AG20443 (cell line): Measurements from ENCODE around the gene GAP43.
"Not testable (repeated sequence)": the region's sequence is repeated elsewhere in the genome, so short reads cannot be mapped to it uniquely, and the experiment has no call there.

Experiments used
- DNase-seq: peaks from one replicate; pipeline ENCODE4 v3.0.0; 2012; ENCODE audit warnings: low spot score, mixed read lengths

The GAP43 gene

DNA sequence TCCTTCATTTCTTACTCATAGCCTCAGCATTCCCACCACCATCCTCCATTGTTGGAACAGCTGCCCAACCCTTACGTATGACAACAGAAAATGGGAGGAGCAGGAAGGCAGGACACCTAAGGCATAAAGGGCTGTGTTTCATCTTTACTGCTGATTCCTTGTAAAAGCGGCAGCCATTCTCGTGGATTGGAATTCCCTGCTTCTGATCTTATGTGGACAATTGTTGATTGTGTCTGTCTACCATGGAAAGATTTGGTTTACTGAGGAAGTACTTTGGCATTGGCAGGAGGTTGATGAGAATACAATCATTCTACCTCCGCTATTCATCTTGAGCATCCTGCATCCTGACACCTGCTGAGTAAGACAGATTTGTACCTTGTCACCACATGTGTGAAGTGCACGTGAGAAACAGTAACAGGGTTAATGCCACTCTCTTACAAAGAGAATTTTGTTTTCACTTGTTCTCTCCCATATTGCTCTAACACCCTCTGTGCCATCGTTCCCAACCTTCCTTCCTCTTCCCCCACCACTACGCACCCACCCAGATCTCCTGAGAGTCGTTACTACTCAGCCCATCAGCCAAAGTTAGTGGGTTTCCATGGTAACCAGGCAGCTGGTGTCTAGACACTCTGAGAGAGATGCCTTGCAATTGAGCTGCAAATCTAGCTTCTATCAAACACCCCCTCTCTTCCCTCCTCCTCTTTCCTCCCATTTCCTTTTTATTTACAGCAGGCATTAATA lies 75.7 kb downstream of the GAP43 start:
- no peak for DNase-seq

DNA sequence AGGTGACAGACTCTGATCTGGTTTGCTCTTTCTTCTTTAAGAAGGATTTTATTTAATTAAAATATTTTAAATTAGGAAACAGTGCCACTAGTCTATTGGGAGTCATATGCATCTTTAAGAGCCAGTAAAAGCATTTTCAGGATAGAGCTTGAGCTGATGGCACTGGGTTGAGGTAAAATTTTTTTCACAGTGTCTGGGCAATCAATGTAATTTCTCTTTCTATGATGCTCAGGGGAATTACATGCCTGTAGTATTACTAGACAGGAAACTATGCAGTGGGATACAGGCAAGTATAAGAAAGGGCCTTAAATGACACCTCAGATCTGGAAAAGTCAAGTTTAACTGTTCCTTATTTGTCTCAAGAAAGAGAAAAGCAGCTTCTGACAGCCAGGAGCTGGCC lies 76.4 kb downstream of the GAP43 start:
- peak; percentile 21 for DNase-seq

DNA sequence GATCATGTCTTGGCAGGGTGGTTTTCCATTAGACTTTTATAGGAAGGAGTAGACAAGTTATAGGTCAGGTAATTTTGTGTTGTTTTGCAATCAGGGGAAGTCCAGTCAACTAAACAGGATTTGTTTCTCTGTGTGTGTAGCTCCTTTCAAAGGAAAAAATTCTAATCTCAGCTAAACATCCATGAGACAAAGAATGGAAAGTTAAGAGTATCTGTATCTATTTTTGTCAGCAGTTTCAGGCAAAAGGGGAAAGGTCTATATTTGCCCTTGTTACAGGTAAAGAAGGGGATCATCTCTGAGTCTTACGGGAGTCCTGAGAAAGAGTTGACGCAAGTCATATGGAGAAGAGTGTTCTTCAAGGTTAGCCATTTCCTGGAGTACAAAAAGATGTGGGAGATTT lies 79.3 kb downstream of the GAP43 start:
- DNase-seq: no peak

DNA sequence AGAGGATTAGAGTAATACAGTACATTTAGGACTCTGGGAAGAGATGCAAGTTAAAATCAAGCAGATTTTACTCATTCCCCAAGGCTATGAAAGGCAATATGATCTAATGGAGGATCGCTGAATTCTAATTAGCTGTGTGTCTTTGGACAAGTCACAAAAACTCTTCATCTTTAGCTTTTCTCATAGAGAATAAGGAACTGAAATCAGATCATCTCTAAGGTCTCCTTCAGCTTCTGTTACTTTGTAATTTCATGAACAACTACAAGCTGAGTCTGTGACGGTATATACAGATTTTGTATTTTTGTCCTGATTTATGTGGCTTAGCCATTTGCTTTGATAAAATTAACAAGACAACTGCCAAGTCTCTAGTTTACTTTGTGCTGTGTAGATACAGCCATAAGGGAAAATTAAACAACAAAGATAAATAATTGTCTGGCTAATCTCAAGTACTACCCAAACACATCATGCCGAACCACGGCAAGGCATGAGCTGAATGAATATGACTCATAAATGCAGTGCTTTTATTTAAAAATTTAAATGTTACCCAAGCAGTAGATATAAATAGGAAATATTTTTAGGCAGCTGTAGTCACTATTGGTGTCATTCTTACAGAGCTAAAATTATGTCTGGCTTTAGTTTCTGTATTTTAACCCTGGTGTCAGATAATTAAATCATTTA lies 81.5 kb downstream of the GAP43 start:
- DNase-seq: peak; percentile 26

DNA sequence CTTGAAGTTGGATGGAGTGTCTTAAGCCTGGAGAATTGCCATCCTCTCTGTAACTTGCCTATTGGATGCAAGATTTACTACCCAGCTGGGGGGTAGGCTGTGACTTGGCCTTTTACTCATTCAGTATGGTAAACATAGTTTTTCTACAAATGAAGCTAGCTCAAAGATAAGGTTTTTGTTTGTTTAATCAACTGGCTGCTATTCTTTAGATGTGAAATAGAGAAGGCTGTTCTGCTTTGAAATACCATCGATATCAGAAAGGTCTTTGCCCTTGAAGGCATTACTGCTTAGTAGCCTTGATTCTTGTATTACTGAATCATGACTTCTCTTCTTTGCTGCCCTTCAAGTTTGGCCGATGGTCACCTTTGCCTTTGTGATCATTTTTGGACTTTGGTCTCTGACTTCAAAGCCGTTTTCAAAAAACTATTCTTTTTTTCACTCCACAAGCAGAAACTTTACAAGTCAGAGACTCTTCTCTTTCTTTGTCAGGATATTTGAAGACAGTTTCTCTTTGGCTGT lies 83.1 kb downstream of the GAP43 start:
- no peak for DNase-seq

DNA sequence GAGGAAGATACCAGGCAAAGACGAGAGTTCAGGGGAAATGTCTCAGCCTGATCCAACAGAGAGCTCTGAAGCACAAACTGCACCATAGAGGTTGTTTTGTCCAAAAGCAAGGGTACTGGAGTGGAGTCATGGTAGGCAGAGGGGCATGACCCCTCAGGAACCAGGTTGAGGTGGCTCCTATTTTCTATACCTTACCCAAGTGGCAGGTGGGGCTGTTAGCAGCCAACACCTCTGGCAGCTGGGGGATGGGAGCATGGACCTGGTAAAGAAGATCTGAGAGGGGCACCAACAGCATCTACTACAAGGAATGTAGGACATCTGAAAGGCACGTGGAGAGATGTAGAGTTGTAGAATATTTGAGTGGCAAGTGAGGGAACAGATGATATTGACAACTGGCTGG lies 85.2 kb downstream of the GAP43 start:
- DNase-seq: no peak

DNA sequence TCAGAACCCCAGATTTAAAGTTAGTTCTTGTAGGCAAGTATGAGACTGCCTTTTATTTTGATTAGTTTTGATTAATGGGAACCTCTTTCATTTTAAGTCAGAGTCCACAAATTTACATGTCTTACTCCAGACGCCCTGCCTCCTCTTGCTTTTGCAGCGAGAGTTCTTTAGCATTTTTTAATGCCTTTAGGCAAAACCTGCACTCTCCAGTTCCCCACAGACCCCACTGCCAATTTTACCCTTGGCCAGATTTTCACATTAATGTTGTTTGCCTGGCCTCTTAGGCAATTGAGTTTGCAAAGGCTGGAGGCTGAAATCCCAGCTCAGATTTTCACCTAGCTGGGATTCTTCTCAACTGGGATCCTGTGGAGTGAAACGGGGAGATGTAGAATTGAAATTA lies 85.8 kb downstream of the GAP43 start:
- no peak for DNase-seq

DNA sequence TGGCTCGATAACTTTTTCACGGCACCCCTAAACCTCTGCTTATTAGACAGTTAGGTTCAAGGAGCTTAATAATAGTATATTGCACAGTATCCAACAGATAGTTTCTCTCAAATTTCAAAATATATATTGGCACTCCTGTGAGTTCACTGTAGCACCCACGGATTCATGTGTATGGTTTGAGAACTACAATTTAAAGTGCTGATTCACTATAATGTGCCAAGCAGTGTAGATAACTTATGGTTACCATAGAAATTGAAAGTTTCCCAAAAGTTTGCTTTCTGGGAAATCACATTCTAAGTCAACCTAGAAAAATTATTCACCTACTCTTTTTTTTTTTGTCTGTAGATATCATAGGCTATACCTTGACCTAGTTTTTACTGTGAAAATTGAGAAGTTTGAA lies 86.6 kb downstream of the GAP43 start:
- no peak for DNase-seq

DNA sequence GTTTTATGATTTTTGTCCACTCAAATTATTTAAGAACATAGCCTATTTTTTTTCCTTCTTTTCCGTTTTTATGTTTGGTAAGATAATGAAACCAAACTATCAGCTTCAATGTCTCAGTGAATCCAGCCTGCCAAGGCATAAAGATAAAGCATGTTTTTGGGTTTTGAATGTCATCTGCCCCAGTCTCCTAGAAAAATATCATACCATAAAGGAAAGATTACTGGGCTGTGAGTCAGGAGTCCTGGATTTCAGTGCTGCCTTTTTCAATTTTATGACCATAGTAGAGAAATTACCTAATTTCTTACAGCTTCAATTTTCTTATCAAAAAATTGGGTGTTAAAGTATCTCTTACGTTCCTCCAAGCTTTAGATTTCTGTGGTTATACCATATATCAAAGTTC lies 87.5 kb downstream of the GAP43 start:
- DNase-seq: peak; percentile 38

DNA sequence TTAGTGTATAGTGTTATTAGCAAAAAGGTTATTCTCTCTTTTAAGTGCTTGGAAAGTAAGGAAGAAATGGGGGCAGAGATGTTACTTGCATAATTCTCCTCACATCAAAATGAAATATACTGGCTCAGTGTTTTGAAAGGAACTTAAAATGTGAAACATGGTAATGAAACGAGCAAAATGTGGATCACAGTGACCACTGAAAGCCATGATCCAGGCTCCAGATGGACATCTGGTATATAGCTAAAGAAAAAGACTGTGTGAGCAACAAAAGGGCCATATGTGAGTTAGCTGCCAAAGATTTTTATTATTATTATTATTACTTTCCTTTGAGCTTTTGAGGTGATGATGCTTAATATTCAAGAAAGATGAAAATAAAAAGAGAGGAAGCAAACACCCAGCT lies 89.6 kb downstream of the GAP43 start:
- no peak for DNase-seq

DNA sequence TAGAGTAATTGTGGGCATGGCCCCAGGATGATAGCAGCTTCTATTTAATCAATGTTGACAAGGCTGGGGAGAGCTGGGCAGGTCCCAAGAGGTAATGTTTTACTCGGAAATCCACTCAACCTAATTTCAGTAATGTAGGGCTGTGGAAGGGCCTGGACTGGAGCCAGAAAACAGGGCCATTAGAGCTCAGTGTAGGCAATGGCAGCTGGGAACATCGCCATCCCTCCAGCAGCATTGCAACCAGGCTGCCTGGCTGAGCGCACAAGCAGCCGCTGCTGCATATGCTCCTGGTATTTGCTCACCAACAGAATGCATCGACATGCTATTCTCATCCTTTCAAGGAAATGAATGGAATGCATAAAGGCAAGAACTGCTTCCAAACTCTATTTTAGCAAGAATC lies 90.0 kb downstream of the GAP43 start:
- DNase-seq: peak; percentile 25

DNA sequence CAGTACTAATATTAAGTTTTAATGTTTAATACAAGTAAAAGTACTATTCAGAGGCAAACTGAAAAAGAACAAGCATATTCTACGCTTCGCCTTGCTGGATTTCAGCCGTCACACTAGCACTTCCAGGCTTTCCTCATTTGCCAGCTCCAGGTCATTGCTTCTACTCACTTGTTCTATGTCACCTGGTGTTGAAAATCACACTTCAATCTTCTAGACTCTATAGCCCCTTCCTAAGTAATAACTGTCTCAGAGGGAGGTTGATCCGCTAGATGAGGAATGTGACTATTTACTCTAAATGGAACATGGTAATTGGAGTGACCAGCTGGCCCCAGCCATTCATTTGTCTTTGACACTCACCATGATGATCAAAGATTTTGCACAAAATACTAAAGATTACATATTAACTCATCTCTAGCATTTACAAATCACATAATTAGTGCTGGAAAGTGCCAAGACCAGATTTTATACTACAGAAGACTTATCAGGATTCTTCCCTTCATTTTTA lies 92.0 kb downstream of the GAP43 start:
- DNase-seq: no peak

DNA sequence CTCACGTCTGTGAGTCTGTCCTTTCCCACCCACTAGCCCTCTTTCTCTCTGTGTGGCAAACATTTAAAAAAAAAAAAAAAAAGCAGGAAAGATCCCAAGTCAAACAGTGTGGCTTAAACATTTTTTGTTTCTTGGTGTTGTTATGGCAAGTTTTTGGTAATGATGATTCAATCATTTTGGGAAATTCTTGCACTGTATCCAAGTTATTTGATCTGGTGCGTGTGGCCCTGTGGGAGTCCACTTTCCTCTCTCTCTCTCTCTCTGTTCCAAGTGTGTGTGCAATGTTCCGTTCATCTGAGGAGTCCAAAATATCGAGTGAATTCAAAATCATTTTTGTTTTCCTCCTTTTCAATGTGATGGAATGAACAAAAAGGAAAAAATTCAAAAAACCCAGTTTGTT lies 97.7 kb downstream of the GAP43 start:
- DNase-seq: peak; percentile 33

DNA sequence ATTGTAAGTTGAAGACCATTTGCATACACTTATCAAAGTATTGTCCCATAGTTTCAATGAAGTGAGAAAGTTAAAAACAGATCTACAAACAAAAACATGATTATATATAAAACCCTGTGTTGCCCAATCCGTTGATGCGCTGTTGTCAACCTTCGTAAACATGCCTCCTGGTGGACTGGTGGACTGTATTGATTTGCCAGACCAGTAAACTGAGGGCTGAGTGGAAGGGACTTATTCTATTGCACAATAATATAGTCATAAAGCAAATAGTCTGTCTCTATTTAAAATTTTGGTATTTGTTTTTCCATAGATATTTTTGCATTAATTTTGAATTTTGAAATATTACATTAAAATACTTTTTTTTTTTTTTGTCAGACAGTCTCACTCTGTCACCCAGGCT lies 102.5 kb downstream of the GAP43 start:
- DNase-seq: no peak

DNA sequence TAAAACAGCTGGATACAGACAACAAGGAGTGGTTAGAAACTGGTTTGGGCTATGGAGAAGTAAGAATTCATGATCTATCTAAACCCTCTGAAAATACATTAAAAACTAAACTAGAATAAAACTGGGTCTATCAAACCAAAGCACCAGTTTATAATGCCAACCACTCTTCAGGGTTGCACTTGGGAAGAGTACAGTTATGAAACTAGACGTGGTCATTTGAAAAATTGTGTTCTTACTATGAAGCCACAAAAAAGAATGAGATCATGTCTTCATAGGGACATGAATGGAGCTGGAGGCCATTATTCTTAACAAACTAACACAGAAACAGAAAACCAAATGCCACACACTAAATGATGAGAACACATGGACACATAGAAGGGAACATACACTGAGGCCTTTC lies 103.8 kb downstream of the GAP43 start:
- no peak for DNase-seq

DNA sequence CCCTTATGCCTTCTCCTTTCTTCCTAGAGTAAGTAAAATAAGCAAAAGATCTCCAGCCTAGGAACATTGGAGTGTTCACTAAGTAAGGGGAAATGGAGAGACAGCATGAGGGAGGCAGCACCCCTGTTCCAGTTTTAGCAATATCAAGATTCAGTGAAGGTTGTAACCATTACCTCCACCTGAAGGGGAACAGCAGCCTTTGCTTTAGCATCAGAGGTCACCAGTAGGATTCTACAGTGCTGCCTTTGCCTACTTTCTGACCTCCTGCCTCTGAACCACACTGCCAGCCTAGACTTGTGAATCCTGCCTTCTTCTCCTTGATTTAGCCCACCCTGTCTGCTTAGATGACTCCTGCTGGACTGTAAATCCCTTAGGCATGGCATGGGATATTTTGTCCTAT lies 104.7 kb downstream of the GAP43 start:
- DNase-seq: no peak

DNA sequence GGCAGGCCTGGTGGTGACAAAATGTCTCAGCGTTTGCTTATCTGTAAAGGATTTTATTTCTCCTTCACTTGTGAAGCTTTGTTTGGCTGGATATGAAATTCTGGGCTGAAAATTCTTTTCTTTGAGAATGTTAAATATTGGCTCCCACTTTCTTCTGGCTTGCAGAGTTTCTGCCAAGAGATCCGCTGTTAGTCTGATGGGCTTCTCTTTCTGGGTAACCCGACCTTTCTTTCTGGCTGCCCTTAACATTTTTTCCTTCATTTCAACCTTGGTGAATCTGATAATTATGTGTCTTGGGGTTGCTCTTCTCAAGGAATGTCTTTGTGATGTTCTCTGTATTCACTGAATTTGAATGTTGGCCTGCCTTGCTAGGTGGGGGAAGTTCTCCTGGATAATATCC lies 113.0 kb downstream of the GAP43 start:
- not testable (repeated sequence) for DNase-seq

DNA sequence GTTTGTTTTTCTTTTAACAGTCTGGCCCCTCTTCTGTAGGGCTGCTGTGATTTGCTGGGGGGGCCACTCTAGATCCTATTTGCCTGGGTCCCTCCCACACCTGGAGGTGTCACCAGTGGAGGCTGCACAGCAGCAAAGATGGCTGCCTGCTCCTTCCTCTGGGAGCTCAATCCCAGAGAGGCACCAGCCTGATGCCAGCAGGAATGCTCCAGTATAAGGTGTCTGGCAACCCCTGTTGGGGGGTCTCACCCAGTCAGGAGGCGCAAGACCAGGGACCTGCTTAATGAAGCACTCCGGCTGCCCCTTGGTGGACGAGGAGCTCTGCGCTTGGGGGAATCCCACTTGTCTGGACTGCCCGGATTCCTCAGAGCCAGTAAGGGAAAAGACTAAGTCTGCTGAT lies 118.3 kb downstream of the GAP43 start:
- no peak for DNase-seq

DNA sequence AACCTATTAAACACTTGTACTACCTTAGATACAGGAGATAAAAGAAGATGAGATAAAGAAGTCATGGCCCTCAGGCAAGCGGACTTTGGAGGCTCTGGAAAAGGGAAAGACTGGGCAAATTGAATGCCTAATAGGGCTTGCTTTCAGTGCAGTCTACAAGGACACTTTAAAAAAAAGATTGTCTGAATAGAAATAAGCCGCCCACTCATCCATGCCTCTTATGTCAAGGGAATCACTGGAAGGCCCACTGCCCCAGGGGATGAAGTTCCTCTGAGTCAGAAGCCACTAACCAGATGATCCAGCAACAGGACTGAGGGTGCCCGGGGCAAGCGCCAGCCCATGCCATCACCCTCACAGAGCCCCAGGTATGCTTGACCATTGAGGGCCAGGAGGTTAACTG lies 121.2 kb downstream of the GAP43 start:
- not testable (repeated sequence) for DNase-seq

DNA sequence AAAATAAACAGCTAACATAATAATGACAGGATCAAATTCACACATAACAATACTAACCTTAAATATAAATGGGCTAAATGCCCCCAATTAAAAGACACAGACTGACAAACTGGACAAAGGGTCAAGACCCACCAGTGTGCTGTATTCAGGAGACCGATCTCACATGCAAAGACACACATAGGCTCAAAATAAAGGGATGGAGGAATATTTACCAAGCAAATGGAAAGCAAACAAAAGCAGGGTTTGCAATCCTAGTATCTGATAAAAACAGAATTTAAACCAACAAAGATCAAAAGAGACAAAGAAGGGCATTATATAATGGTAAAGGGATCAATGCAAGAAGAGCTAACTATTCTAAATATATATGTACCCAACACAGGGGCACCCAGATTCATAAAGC lies 129.7 kb downstream of the GAP43 start:
- DNase-seq: not testable (repeated sequence)

DNA sequence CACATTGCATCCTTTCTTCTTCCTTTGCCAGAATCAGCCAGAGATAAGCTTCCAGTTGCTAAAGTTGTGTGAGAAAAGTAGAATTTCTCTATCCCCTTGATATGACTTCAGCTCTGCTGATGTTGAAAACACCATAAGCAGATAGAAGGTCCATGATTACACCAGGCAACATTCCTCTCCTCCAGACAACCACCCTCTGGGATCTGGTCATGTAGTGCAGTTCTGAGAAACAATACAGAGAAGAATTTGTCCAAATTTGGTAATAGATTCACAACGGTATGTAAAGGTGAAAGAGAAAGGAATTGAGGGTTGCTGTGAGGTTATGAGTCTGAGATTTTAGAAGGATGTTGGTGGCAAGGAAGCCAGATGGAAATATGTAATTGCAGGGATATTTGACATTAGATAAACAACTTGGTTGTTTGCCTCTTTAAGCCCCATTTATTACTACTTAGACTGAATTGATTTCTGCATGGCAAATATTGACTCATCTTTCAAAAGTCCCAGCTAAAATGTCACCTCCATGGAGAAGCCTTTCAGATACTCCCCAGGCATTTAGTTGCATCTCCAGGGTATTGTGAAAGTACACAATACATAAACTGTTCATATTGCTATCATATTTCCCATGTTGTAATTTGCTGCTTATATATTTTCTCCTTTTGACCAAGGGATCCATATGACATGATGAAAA lies 134.9 kb downstream of the GAP43 start:
- DNase-seq: no peak

DNA sequence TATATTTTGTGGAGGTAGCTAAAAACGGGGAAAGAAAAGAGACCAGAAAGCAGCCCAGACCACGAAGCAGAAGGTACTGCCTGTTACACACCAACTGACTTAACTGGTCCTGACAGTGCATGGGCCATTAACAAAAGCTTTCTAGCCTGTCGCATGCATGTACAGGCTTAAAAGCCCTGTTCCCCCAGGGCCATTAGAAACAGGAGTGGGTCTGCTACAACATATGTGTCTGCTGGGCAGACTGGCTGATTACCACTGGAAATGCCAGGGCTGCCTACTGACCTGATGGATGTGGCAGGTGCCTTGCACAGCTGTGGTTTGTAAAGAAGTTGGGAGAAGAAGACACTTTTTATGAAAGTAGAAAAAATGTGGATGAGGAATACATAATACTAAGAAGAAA lies 137.4 kb downstream of the GAP43 start:
- no peak for DNase-seq

DNA sequence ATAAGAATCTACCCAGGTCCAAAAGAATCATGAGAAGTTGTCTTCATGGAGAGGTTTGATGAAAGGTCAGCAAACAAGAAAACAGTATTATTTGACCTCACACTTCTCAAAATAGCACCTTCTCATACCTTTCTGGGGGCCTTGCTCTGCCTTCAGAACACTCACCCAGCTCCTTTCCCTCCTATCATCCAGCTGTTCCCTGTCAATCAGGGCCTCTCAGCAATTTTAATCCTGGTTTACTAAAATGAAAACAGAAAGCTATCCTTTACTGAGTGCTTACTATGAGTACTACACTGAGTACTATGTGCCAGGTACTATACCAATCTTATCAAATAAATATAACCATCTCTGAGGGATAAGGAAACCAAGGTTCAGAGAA lies 138.6 kb downstream of the GAP43 start:
- DNase-seq: no peak
